Measurements from ENCODE around the gene SLC6A18. TPM values are rescaled to one million over a fixed set of nuclear protein-coding genes. Genes with fewer than 3 reads are reported as not detected.

SLC6A18 gene
- total and polyA plus RNA-seq, 2 of the 13 experiments (the other 11 are each of a cell fraction or from before 2014, with no cell fraction given), result not detected

- peak; percentile 87 for TF ChIP-seq PAXIP1 (CRISPR knock-in tag; conservative IDR thresholded peaks at IDR 0.05)
- TF ChIP-seq IRF2 (CRISPR knock-in tag; IDR thresholded peaks at IDR 0.05), result peak; percentile 71; the same call in 1 of the 2 replicates
- TF ChIP-seq CEBPG (CRISPR knock-in tag; IDR thresholded peaks at IDR 0.05), result peak; percentile 53
- no peak for TF ChIP-seq CAMTA2 (CRISPR knock-in tag; IDR thresholded peaks at IDR 0.05; ENCODE audit: borderline replicate concordance)
- peak; percentile 84; the same call in 1 of the 2 replicates for TF ChIP-seq SKIL (CRISPR knock-in tag; IDR thresholded peaks at IDR 0.05; ENCODE audit: borderline replicate concordance)
- peak; percentile 79; the same call in 1 of the 2 replicates for TF ChIP-seq ZNF12 (CRISPR knock-in tag; IDR thresholded peaks at IDR 0.05)
- TF ChIP-seq ZBTB38 (CRISPR knock-in tag; IDR thresholded peaks at IDR 0.05), result 0 out of 2 replicates have a peak, but pooled peaks have one; percentile 23
- TF ChIP-seq ZSCAN25 (CRISPR knock-in tag; IDR thresholded peaks at IDR 0.05), result peak; percentile 13; the same call in 1 of the 2 replicates
- no peak for TF ChIP-seq GZF1 (CRISPR knock-in tag; IDR thresholded peaks at IDR 0.05)
- TF ChIP-seq IRF1 (CRISPR knock-in tag; IDR thresholded peaks at IDR 0.05; ENCODE audit: low read depth), result no peak
- TF ChIP-seq ETV5 (CRISPR knock-in tag; IDR thresholded peaks at IDR 0.05; ENCODE audit: borderline replicate concordance), result peak; percentile 98
- TF ChIP-seq GATAD1 (CRISPR knock-in tag; IDR thresholded peaks at IDR 0.05), result no peak
- TF ChIP-seq ZNF839 (CRISPR knock-in tag; IDR thresholded peaks at IDR 0.05; ENCODE audit: borderline replicate concordance), result no peak
- TF ChIP-seq NFRKB (IDR thresholded peaks at IDR 0.05), result no peak
- TF ChIP-seq ZNF709 (CRISPR knock-in tag; IDR thresholded peaks at IDR 0.05), result no peak
- TF ChIP-seq MXD4 (CRISPR knock-in tag; IDR thresholded peaks at IDR 0.05), result peak; percentile 24; the same call in 1 of the 2 replicates
- peak; percentile 75 for TF ChIP-seq FOXA3 (CRISPR knock-in tag; IDR thresholded peaks at IDR 0.05)
- peak; percentile 87 for TF ChIP-seq PPARG (CRISPR knock-in tag; conservative IDR thresholded peaks at IDR 0.05)
- no peak for TF ChIP-seq ZNF350 (CRISPR knock-in tag; IDR thresholded peaks at IDR 0.05; ENCODE audit: borderline replicate concordance, low read depth)
- no peak for TF ChIP-seq SNAPC5 (CRISPR knock-in tag; IDR thresholded peaks at IDR 0.05; ENCODE audit: borderline replicate concordance)
- TF ChIP-seq FOXP1 (IDR thresholded peaks at IDR 0.05), result no peak
- peak; percentile 82 for TF ChIP-seq FOXP1 (CRISPR knock-in tag; IDR thresholded peaks at IDR 0.05)
- TF ChIP-seq SMYD3 (CRISPR knock-in tag; IDR thresholded peaks at IDR 0.05), result no peak
- TF ChIP-seq ONECUT2 (CRISPR knock-in tag; IDR thresholded peaks at IDR 0.05), result no peak
- no peak for TF ChIP-seq DNMT1 (CRISPR knock-in tag; IDR thresholded peaks at IDR 0.05)
- peak; percentile 57; the same call in 1 of the 2 replicates for TF ChIP-seq MIXL1 (CRISPR knock-in tag; IDR thresholded peaks at IDR 0.05)
- TF ChIP-seq NFE2L2 (IDR thresholded peaks at IDR 0.05; ENCODE audit: low read length), result no peak
- peak; percentile 87 for TF ChIP-seq HDAC2 (CRISPR knock-in tag; IDR thresholded peaks at IDR 0.05)
Measured at GRCh38 chr5:1185629-1186350, 39.4 kb upstream of the SLC6A18 start (continued).

Data from HepG2 (cell line).